Measurements from ENCODE around the gene ERGIC3.
"Not testable (repeated sequence)": the region's sequence is repeated elsewhere in the genome, so short reads cannot be mapped to it uniquely, and the experiment has no call there.

Gene ERGIC3

GRCh38 chr20:35551503-35551902 is 9.6 kb downstream of the ERGIC3 start:
- Histone ChIP-seq H3K36me3 (ENCODE audit: insufficient read depth, low read length) (peaks cover 80% of the 10 kb centered on the region), H3K4me1 (ENCODE audit: insufficient read depth, low read length, severe bottlenecking) (no peaks in the 10 kb centered on the region), H3K9me3 (ENCODE audit: low read length) (no peaks in the 10 kb centered on the region), H3K79me2 (ENCODE audit: insufficient read depth, low read length) (no peaks in the 10 kb centered on the region), H3F3A (ENCODE audit: insufficient read depth, low read length) (no peaks in the 10 kb centered on the region), H3K27me3 (ENCODE audit: insufficient read depth, low read length) (no peaks in the 10 kb centered on the region), H4K20me1 (ENCODE audit: insufficient read depth, low read length) (no peaks in the 10 kb centered on the region), H2AFZ (ENCODE audit: low read length) (no peak overlapping the region), H3K4me2 (ENCODE audit: low read length) (no peak overlapping the region), H3K9me2 (ENCODE audit: low read depth, low read length) (no peaks in the 10 kb centered on the region), H3K9ac (ENCODE audit: low read length) (no peak overlapping the region), H3K4me3 (ENCODE audit: low read depth, low read length, poor library complexity, severe bottlenecking) (no peak overlapping the region), H3K27ac (ENCODE audit: low read depth, low read length, poor library complexity, severe bottlenecking) (no peak overlapping the region)
- TF ChIP-seq EZH2 (IDR thresholded peaks at IDR 0.05; ENCODE audit: borderline replicate concordance, low read length) (no peak), CTCF (IDR thresholded peaks at IDR 0.05; ENCODE audit: low read length) (no peak)

- Histone ChIP-seq H3K36me3 (ENCODE audit: insufficient read depth, low read length) (peaks cover 81% of the 10 kb centered on the region), H3F3A (ENCODE audit: insufficient read depth, low read length) (no peaks in the 10 kb centered on the region), H3K27me3 (ENCODE audit: insufficient read depth, low read length) (no peaks in the 10 kb centered on the region), H3K9ac (ENCODE audit: low read length) (no peak overlapping the region), H3K4me2 (ENCODE audit: low read length) (no peak overlapping the region), H3K4me3 (ENCODE audit: low read depth, low read length, poor library complexity, severe bottlenecking) (no peak overlapping the region), H3K79me2 (ENCODE audit: insufficient read depth, low read length) (no peaks in the 10 kb centered on the region), H2AFZ (ENCODE audit: low read length) (no peak overlapping the region), H3K9me3 (ENCODE audit: low read length) (no peaks in the 10 kb centered on the region), H4K20me1 (ENCODE audit: insufficient read depth, low read length) (no peaks in the 10 kb centered on the region), H3K4me1 (ENCODE audit: insufficient read depth, low read length, severe bottlenecking) (no peaks in the 10 kb centered on the region), H3K27ac (ENCODE audit: low read depth, low read length, poor library complexity, severe bottlenecking) (no peak overlapping the region), H3K9me2 (ENCODE audit: low read depth, low read length) (no peaks in the 10 kb centered on the region)
- TF ChIP-seq CTCF (IDR thresholded peaks at IDR 0.05; ENCODE audit: low read length) (no peak), EZH2 (IDR thresholded peaks at IDR 0.05; ENCODE audit: borderline replicate concordance, low read length) (no peak)
Observed at GRCh38 chr20:35552914-35553313, 11.0 kb downstream of the ERGIC3 start.

- not testable (repeated sequence) for H3K9me2 ChIP-seq (ENCODE audit: low read depth, low read length); H3K79me2 ChIP-seq (ENCODE audit: insufficient read depth, low read length); H2AFZ ChIP-seq (ENCODE audit: low read length); H3K4me1 ChIP-seq (ENCODE audit: insufficient read depth, low read length, severe bottlenecking); H3K9ac ChIP-seq (ENCODE audit: low read length); H3F3A ChIP-seq (ENCODE audit: insufficient read depth, low read length); H4K20me1 ChIP-seq (ENCODE audit: insufficient read depth, low read length); H3K4me3 ChIP-seq (ENCODE audit: low read depth, low read length, poor library complexity, severe bottlenecking); H3K27ac ChIP-seq (ENCODE audit: low read depth, low read length, poor library complexity, severe bottlenecking); H3K4me2 ChIP-seq (ENCODE audit: low read length); H3K9me3 ChIP-seq (ENCODE audit: low read length); H3K27me3 ChIP-seq (ENCODE audit: insufficient read depth, low read length)
- peaks cover 67% of the 10 kb centered on the region for H3K36me3 ChIP-seq (ENCODE audit: insufficient read depth, low read length)
Observed at GRCh38 chr20:35555461-35555860, 13.6 kb downstream of the ERGIC3 start.

GRCh38 chr20:35555951-35556645 is 14.2 kb downstream of the ERGIC3 start:
- no peaks in the 10 kb centered on the region for H3F3A ChIP-seq (ENCODE audit: insufficient read depth, low read length)
- H3K36me3 ChIP-seq (ENCODE audit: insufficient read depth, low read length): peaks cover 60% of the 10 kb centered on the region
- H3K4me3 ChIP-seq (ENCODE audit: low read depth, low read length, poor library complexity, severe bottlenecking): no peak overlapping the region
- no peaks in the 10 kb centered on the region for H3K79me2 ChIP-seq (ENCODE audit: insufficient read depth, low read length)
- no peak overlapping the region for H2AFZ ChIP-seq (ENCODE audit: low read length)
- no peaks in the 10 kb centered on the region for H3K9me3 ChIP-seq (ENCODE audit: low read length)
- no peaks in the 10 kb centered on the region for H3K9me2 ChIP-seq (ENCODE audit: low read depth, low read length)
- H3K4me1 ChIP-seq (ENCODE audit: insufficient read depth, low read length, severe bottlenecking): peaks cover 5% of the 10 kb centered on the region
- no peaks in the 10 kb centered on the region for H4K20me1 ChIP-seq (ENCODE audit: insufficient read depth, low read length)
- no peak overlapping the region for H3K9ac ChIP-seq (ENCODE audit: low read length)
- no peak overlapping the region for H3K4me2 ChIP-seq (ENCODE audit: low read length)
- H3K27ac ChIP-seq (ENCODE audit: low read depth, low read length, poor library complexity, severe bottlenecking): no peak overlapping the region
- TF ChIP-seq CTCF (IDR thresholded peaks at IDR 0.05; ENCODE audit: low read length): no peak
- no peaks in the 10 kb centered on the region for H3K27me3 ChIP-seq (ENCODE audit: insufficient read depth, low read length)
